Gastroesophageal sphincter (tissue), 4 donors: Measurements from ENCODE around the gene DHX57. TPM values are rescaled to one million over a fixed set of nuclear protein-coding genes. Genes with fewer than 3 reads are reported as not detected.

Experiments used
- ATAC-seq: fragments of 150-250 bp; one replicate; pipeline ENCODE4 v1.9.1; 2016; ENCODE audit warnings: mild to moderate bottlenecking, moderate library complexity
- H3K27ac ChIP-seq, 4 donors: fragments of 200-600 bp; sonication (generic) in 3 of 4; 1 replicate in 3 of 4; 2 replicates in 1 of 4; pipeline ENCODE4 v1.5.1; 2016 to 2019
- H3K27me3 ChIP-seq: fragments of 200-600 bp; sonication (generic); one replicate; pipeline ENCODE4 v1.5.1; 2019
- H3K36me3 ChIP-seq, 2 donors: fragments of 200-600 bp; sonication (generic); one replicate each; pipeline ENCODE4 v1.5.1; 2019; ENCODE audit warnings: control low read depth in 1 of 2
- H3K4me1 ChIP-seq, 3 donors: fragments of 200-600 bp; sonication (generic); 1 replicate in 2 of 3; 2 replicates in 1 of 3; pipeline ENCODE4 v1.5.1; 2016 to 2019; ENCODE audit warnings: control low read depth in 2 of 3
- H3K4me3 ChIP-seq, 2 donors: fragments of 200-600 bp; sonication (generic); one replicate each; pipeline ENCODE4 v1.5.1; 2019; ENCODE audit warnings: mild to moderate bottlenecking in 1 of 2, moderate library complexity in 1 of 2
- H3K9me3 ChIP-seq, 3 donors: fragments of 200-600 bp; sonication (generic); one replicate each; pipeline ENCODE4 v1.5.1; 2017 to 2019; ENCODE audit warnings: control low read depth in 2 of 3
- CTCF ChIP-seq, 4 experiments: fragments of 200-600 bp in 2 of 4; fragments of 450-650 bp in 2 of 4; sonication (generic) in 1 of 4; IDR thresholded peaks; one replicate each; pipeline ENCODE4 v1.5.1; 2017 to 2019; ENCODE audit warnings: antibody characterized with exemption in 4 of 4, mild to moderate bottlenecking in 2 of 4, moderate library complexity in 2 of 4
- EP300 ChIP-seq: sonication (generic); formaldehyde crosslinking; IDR thresholded peaks from one replicate; pipeline ENCODE4 v1.6.1; 2017; ENCODE audit warnings: antibody characterized with exemption, mild to moderate bottlenecking
- POLR2A ChIP-seq, 2 donors: fragments of 450-650 bp; IDR thresholded peaks; one replicate each; pipeline ENCODE4 v1.6.1; 2017; ENCODE audit warnings: antibody characterized with exemption in 2 of 2, mild to moderate bottlenecking in 2 of 2, moderate library complexity in 1 of 2
- POLR2AphosphoS5 ChIP-seq: sonication (generic); formaldehyde crosslinking; IDR thresholded peaks from one replicate; pipeline ENCODE4 v1.6.1; 2017; ENCODE audit warnings: antibody characterized with exemption
- WGBS, 2 donors: methylation state at CpG; one replicate each; pipeline ENCODE4 v1.1.5; 2018; ENCODE audit warnings: low coverage in 1 of 2; 5-methylcytosine and 5-hydroxymethylcytosine counted together
- total RNA-seq, 4 donors: library from RNA; depleted of rRNA; stranded (reverse); fragments of >200 nt; gene quantifications; one replicate each; pipeline ENCODE4 v1.1.0, GENCODE V29; 2016

DHX57 gene
- total RNA-seq, 4 donors from 2014 or later, result 10.9 to 24.1 (median 20.1) TPM

- H3K27me3 ChIP-seq, result no peaks in the 10 kb centered on the region
- peak overlapping the region; percentile 68 to 100 (median 98) for H3K27ac ChIP-seq
- H3K4me3 ChIP-seq, result peak overlapping the region; percentile 58 to 77
- no peak for ATAC-seq
- no peaks in the 10 kb centered on the region for H3K9me3 ChIP-seq
- H3K4me1 ChIP-seq, result peaks cover 7 to 39% (median 22%) of the 10 kb centered on the region in 3 donors
- TF ChIP-seq EP300, result no peak
- no peak for TF ChIP-seq CTCF (IDR thresholded peaks at IDR 0.05)
- no peak for TF ChIP-seq POLR2A (IDR thresholded peaks at IDR 0.05)
- no peak for TF ChIP-seq POLR2AphosphoS5
- 28 to 31% methylated on average over 11 to 13 of the region's 18 CpGs for WGBS, 2 donors
- peaks cover 9 to 29% of the 10 kb centered on the region in 2 donors for H3K36me3 ChIP-seq
These were observed 123.9 kb downstream of the DHX57 start for GRCh38 chr2:38751596-38752410.

GRCh38 chr2:38750891-38751595, 124.7 kb downstream of the DHX57 start, which contains the start of gene SRSF7:
Gene SRSF7 (minus strand): TSS chr2:38751361. CDS start chr2:38751256, 105 bp downstream.
- Histone ChIP-seq H3K4me3 (peak within 1 kb of the TSS; percentile 58 to 77), H3K27me3 (no peaks in the 10 kb centered on the region), H3K9me3 (no peaks in the 10 kb centered on the region), H3K27ac (peak within 1 kb of the TSS; percentile 89 to 100 (median 98)), H3K36me3 (peaks cover 9 to 37% of the 10 kb centered on the region in 2 donors), H3K4me1 (peaks cover 9 to 47% (median 26%) of the 10 kb centered on the region in 3 donors)
- WGBS, 2 donors, result 0% methylated on average over 14 to 22 of the region's 68 CpGs
- TF ChIP-seq POLR2A (IDR thresholded peaks at IDR 0.05) (peak; percentile 100), CTCF (IDR thresholded peaks at IDR 0.05) (peak in 2 of 4 experiments; percentile 34 to 44), EP300 (no peak), POLR2AphosphoS5 (peak; percentile 100)
- peak; percentile 96 for ATAC-seq

- 0% methylated on average over 11 to 25 of the region's 59 CpGs for WGBS, 2 donors
- peak; percentile 64 for ATAC-seq
- Histone ChIP-seq H3K9me3 (no peaks in the 10 kb centered on the region), H3K4me1 (peaks cover 9 to 55% (median 26%) of the 10 kb centered on the region in 3 donors), H3K36me3 (peaks cover 9 to 45% of the 10 kb centered on the region in 2 donors), H3K27ac (peak overlapping the region; percentile 89 to 100 (median 98)), H3K4me3 (peak overlapping the region; percentile 58 to 77), H3K27me3 (no peaks in the 10 kb centered on the region)
- TF ChIP-seq EP300 (no peak), POLR2AphosphoS5 (no peak), CTCF (IDR thresholded peaks at IDR 0.05) (peak in 1 of 4 experiments; percentile 11), POLR2A (IDR thresholded peaks at IDR 0.05) (peak; percentile 79 to 84)
These were observed 125.5 kb downstream of the DHX57 start for GRCh38 chr2:38750011-38750890.

- H3K36me3 ChIP-seq, result peaks cover 9 to 56% of the 10 kb centered on the region in 2 donors
- peak overlapping the region in 3 of 4 donors; percentile 97 to 100 (median 98) for H3K27ac ChIP-seq
- no peaks in the 10 kb centered on the region for H3K9me3 ChIP-seq
- no peaks in the 10 kb centered on the region for H3K27me3 ChIP-seq
- WGBS, 2 donors, result 49 to 53% methylated on average over 19 to 26 of the region's 26 CpGs
- peak overlapping the region; percentile 58 to 77 for H3K4me3 ChIP-seq
- TF ChIP-seq EP300, result no peak
- no peak for TF ChIP-seq POLR2AphosphoS5
- no peak for TF ChIP-seq CTCF (IDR thresholded peaks at IDR 0.05)
- TF ChIP-seq POLR2A (IDR thresholded peaks at IDR 0.05), result no peak
- peaks cover 13 to 65% (median 28%) of the 10 kb centered on the region in 3 donors for H3K4me1 ChIP-seq
- no peak for ATAC-seq
These were observed 126.6 kb downstream of the DHX57 start for GRCh38 chr2:38748943-38749804.
